Measurements from ENCODE around the gene MXRA8.

MXRA8 gene

DNA sequence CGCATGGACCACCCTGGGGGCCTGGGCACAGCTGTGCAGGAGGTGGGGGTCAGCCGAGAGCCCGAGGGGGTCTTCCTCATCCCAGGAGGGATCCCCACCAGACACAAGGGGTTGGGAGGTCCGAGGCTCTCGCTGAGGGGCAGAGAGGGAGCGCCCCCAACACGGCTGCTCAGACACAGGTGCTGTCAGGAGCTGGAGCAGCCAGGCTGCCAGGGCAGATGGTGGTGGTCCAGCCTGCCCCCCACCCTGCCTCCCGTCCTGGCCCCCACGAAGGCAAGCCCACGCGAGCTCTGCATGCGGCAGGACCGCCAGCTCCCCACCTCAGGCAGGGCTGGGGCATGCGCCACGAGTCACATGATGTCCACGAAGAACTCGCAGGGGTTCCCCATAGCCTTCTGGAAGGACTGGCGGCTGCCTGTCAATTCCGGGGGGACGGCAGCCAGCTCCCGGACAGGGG is 22.5 kb downstream of the MXRA8 start:
- DNase-seq (ENCODE audit: low read depth in 2 of 2): no peak

DNA sequence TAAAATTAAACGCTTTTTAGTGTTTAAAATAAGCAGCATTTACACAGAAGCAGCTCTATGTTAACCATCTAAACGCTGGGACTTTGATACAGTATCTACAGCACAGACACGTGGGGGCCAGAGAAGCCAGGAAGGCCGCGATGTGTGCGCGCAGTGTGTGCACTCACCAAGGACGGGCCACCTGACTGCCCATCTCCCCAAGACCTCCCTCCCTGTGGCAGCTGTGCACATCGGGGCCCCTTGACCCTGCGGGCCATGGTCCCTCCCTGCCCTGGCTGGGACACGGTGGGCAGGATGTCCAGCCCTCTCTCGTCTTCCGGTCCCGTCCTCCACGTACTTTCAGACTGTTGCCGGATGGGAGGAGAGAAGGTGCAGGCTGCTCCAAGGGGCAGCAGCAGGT is 23.1 kb downstream of the MXRA8 start:
- DNase-seq (ENCODE audit: low read depth in 2 of 2): no peak

DNA sequence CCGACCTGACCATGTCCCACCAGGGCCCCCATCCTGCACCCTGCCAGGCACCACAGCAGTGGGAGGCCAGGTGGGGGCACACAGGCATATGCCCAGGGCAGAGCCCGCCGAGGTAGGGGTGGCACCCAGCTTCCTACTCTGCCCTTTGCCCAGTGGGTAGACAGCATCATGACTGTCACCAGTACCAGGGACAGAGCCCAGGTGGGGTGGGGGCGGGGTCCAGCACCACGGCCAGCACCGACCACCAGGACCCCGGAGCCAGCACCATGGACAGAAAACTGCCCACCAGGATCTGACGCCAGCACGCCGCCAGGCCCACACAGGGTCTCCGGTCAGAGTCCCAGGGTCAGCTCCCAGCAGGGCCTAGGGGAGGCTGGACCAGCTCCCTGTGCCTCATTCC is 23.5 kb downstream of the MXRA8 start:
- DNase-seq (ENCODE audit: low read depth in 2 of 2): no peak

DNA sequence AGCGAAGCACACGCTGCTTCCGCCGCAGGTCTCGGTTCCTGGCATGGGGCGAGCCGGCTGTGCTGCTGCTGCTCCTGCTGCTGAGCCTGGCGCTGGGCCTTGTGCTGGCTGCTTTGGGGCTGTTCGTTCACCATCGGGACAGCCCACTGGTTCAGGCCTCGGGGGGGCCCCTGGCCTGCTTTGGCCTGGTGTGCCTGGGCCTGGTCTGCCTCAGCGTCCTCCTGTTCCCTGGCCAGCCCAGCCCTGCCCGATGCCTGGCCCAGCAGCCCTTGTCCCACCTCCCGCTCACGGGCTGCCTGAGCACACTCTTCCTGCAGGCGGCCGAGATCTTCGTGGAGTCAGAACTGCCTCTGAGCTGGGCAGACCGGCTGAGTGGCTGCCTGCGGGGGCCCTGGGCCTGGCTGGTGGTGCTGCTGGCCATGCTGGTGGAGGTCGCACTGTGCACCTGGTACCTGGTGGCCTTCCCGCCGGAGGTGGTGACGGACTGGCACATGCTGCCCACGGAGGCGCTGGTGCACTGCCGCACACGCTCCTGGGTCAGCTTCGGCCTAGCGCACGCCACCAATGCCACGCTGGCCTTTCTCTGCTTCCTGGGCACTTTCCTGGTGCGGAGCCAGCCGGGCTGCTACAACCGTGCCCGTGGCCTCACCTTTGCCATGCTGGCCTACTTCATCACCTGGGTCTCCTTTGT is 24.7 kb downstream of the MXRA8 start:
- DNase-seq (ENCODE audit: low read depth in 2 of 2): no peak

DNA sequence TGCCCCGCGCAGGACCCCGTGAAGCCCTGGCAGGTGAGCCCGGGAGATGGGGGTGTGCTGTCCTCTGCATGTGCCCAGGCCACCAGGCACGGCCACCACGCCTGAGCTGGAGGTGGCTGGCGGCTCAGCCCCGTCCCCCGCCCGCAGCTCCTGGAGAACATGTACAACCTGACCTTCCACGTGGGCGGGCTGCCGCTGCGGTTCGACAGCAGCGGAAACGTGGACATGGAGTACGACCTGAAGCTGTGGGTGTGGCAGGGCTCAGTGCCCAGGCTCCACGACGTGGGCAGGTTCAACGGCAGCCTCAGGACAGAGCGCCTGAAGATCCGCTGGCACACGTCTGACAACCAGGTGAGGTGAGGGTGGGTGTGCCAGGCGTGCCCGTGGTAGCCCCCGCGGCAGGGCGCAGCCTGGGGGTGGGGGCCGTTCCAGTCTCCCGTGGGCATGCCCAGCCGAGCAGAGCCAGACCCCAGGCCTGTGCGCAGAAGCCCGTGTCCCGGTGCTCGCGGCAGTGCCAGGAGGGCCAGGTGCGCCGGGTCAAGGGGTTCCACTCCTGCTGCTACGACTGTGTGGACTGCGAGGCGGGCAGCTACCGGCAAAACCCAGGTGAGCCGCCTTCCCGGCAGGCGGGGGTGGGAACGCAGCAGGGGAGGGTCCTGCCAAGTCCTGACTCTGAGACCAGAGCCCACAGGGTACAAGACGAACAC is 25.4 kb downstream of the MXRA8 start:
- no peak for DNase-seq (ENCODE audit: low read depth in 2 of 2)

DNA sequence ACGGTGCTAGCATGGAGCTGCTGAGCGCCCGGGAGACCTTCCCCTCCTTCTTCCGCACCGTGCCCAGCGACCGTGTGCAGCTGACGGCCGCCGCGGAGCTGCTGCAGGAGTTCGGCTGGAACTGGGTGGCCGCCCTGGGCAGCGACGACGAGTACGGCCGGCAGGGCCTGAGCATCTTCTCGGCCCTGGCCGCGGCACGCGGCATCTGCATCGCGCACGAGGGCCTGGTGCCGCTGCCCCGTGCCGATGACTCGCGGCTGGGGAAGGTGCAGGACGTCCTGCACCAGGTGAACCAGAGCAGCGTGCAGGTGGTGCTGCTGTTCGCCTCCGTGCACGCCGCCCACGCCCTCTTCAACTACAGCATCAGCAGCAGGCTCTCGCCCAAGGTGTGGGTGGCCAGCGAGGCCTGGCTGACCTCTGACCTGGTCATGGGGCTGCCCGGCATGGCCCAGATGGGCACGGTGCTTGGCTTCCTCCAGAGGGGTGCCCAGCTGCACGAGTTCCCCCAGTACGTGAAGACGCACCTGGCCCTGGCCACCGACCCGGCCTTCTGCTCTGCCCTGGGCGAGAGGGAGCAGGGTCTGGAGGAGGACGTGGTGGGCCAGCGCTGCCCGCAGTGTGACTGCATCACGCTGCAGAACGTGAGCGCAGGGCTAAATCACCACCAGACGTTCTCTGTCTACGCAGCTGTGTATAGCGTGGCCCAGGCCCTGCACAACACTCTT is 26.2 kb downstream of the MXRA8 start:
- no peak for DNase-seq (ENCODE audit: low read depth in 2 of 2)

DNA sequence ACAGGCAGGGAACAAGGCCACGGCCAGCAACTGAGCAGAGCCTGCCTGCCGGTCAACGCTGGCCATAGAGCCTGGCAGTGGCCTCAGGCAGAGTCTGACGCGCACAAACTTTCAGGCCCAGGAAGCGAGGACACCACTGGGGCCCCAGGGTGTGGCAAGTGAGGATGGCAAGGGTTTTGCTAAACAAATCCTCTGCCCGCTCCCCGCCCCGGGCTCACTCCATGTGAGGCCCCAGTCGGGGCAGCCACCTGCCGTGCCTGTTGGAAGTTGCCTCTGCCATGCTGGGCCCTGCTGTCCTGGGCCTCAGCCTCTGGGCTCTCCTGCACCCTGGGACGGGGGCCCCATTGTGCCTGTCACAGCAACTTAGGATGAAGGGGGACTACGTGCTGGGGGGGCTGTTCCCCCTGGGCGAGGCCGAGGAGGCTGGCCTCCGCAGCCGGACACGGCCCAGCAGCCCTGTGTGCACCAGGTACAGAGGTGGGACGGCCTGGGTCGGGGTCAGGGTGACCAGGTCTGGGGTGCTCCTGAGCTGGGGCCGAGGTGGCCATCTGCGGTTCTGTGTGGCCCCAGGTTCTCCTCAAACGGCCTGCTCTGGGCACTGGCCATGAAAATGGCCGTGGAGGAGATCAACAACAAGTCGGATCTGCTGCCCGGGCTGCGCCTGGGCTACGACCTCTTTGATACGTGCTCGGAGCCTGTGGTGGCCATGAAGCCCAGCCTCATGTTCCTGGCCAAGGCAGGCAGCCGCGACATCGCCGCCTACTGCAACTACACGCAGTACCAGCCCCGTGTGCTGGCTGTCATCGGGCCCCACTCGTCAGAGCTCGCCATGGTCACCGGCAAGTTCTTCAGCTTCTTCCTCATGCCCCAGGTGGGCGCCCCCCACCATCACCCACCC is 27.0 kb downstream of the MXRA8 start, which contains the start of gene TAS1R3:
TSS of gene TAS1R3 (plus strand) at position 213 of the 898 bp plus-strand sequence. CDS start at position 279, 66 bp downstream.
- DNase-seq (ENCODE audit: low read depth in 2 of 2): no peak

DNA sequence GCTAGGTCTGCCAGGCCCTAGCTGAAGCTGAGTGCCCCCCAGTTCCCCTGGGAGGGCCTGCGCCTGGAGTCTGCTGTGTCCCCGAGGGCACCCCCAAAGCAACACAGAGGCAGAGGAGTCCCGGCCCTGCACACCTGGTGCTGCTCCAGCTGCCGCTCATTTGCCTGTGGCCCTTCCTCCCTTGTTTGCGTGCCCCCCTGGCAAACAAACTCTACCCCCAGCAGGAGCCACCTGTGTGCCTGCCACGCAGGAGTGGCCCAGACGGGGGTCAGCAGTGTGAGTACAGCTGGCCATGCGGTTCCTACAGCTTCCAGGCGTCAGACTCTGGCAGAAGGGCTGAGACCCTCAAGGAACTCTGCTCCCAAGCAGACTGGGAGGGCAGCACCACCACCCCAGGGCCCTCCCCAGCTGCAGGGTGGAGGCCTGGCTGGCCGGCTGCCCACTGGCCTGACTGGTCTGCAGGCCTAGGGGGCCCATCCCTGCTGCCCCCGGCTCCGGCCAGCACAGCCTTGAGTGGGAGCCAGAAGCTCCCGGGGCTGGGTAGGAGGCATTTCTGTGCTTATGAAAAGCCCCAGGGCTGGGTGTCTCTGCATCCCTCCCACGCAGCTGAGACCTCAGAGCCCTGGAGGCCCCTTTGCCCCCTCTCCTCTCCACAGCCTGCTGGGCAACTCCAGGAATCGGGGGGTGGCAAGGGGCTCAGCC is 27.8 kb downstream of the MXRA8 start:
- DNase-seq (ENCODE audit: low read depth in 2 of 2): no peak

DNA sequence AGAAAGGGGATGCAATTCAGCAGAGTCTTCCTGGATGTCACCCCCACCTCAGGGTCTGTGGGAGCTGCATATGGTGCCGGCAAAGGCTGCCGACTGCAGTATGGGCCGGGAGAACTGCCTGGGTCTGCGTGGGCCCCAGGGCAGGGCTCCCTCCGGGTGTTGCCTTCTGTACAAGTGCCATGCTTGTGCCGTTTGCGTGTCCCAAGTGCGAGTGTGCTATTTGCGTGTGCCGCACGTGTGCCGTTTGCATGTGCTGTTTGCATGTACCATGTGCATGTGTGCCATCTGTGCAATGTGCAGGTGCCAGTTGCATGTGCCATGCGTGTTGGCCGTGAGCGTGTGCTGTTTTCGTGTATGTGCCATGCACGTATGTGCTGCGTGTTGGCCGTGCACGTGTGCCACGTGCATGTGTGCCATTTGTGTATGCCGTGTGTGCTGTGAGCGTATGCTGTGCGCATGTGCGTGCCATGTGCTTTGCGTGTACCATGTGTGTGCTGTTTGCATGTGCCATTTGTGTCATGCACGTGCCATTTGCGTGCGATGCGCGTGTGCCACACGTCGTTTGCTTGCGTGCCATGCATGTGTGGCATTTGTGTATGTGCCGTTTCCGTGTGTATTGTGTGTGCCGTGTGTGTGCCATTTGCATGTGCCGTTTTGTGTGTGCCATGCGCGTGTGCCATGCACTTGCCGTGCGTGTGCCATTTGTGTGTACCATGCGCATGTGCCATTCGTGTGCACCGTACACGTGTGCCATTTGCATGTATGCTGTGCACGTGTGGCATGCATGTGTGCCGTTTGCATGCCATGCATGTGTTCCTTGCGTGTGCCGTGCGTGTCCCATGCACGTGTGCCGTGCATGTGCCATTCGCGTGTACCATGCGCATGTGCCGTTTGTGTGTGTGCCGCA is 28.8 kb downstream of the MXRA8 start:
- no peak for DNase-seq (ENCODE audit: low read depth in 2 of 2)

DNA sequence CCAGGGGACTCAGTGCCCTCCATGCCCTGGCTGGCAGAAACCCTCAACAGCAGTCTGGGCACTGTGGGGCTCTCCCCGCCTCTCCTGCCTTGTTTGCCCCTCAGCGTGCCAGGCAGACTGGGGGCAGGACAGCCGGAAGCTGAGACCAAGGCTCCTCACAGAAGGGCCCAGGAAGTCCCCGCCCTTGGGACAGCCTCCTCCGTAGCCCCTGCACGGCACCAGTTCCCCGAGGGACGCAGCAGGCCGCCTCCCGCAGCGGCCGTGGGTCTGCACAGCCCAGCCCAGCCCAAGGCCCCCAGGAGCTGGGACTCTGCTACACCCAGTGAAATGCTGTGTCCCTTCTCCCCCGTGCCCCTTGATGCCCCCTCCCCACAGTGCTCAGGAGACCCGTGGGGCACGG is 30.1 kb downstream of the MXRA8 start:
- no peak for DNase-seq (ENCODE audit: low read depth in 2 of 2)

DNA sequence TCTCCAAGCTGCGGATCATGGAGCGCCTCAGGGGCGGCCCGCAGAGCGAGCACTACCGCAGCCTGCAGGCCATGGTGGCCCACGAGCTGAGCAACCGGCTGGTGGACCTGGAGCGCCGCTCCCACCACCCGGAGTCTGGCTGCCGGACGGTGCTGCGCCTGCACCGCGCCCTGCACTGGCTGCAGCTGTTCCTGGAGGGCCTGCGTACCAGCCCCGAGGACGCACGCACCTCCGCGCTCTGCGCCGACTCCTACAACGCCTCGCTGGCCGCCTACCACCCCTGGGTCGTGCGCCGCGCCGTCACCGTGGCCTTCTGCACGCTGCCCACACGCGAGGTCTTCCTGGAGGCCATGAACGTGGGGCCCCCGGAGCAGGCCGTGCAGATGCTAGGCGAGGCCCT is 31.1 kb downstream of the MXRA8 start:
- no peak for DNase-seq (ENCODE audit: low read depth in 2 of 2)

DNA sequence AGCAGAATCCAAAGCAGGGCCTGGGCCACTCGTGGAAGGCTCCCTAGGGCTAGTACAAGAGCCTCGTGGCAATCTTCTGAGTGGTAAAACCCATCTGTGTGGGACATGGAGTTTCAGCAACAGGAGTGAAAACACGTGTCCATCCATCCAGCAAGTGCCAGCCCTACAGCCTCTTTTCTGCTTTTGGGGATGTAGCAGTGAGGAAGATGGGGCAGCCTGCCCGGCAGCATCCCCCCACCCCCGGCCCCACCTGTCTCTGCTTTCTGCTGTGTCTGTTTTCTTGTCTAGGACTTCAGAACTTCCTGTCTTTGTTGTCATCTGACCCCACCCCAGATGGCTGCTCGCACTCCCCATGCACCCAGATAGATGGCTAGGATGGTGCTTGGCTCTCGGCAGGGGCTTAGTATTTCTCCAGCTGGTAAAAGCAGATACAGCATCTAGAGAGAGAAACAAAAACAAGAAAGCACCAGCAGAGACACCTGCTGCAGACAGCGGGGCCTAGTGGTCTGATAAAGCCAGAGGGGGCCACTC is 32.2 kb downstream of the MXRA8 start:
- DNase-seq (ENCODE audit: low read depth in 2 of 2): no peak

DNA sequence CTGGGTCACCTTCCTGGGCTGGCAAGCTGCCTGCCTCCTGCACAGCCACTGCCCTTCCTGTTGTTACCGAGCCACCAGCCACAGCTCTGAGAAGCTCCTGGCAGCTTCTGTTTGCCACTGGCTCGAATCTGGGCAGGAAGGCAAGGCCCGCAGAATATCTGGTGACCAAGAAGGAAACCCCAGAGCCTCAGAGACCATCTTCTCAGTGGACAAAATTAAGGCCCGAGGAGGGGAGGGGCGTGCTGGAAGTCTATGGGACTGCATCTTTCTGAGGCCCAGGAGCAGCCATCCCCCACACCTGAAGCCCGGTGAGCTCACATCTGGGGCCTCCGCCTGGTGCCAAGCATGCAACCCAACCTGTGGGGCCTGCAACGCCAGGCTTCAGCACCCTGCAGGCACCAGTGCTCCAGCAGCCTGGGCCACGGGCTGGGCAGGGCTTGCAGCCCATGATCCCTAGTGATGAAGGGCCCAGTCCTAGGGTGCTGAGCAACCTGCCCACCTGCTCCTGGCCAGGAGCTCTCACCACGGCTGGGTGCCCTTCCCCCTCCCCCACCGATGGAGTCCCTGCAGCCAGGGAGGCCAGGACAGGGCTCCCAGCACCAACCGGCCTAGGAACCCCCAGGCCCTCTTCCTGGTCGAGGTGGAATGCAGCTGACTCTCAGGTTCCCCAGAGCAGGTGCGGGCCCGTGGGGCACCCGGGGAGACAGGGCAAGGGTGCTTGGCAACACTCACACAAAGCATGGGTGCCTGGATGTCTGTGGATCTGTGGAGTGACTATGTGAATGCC is 32.9 kb downstream of the MXRA8 start:
- DNase-seq (ENCODE audit: low read depth in 2 of 2): no peak

DNA sequence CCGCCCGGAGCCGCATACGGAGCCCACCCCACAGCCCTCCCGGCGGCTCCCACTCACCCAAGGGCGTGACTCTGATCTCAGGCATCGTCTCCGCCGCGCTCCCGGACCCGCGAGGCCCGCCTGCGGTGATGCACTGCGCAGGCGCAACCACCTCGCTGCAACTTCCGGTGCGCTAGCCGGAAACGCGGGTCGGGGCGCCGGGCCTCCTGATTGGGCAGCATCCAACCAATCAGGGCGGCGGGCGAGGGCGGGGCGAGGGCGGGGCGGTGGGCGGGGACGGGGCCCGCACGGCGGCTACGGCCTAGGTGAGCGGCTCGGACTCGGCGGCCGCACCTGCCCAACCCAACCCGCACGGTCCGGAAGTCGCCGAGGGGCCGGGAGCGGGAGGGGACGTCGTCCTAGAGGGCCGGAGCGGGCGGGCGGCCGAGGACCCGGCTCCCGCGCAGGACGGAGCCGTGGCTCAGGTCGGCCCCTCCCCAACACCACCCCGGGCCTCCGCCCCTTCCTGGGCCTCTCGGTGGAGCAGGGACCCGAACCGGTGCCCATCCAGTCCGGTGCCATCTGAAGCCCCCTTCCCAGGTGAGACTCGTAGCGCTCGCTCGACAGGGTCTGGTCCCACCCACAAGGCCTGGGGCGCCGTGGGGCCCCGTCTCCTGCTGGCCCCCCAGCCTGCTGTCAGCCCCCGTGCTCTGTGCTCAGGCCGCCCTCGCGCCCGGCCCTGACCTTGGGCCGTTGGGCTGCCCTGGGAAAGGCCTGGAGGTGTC is 33.6 kb downstream of the MXRA8 start, which contains the start of the genes CPTP and INTS11:
TSS of gene CPTP (plus strand) at position 279 of the 764 bp plus-strand sequence. CDS start 2,109 bp downstream, outside the sequence.
TSS of gene INTS11 (minus strand) at position 137 of the 764 bp plus-strand sequence. CDS start at position 85, 52 bp downstream.
- DNase-seq (ENCODE audit: low read depth in 2 of 2): peak; percentile 93 to 96

DNA sequence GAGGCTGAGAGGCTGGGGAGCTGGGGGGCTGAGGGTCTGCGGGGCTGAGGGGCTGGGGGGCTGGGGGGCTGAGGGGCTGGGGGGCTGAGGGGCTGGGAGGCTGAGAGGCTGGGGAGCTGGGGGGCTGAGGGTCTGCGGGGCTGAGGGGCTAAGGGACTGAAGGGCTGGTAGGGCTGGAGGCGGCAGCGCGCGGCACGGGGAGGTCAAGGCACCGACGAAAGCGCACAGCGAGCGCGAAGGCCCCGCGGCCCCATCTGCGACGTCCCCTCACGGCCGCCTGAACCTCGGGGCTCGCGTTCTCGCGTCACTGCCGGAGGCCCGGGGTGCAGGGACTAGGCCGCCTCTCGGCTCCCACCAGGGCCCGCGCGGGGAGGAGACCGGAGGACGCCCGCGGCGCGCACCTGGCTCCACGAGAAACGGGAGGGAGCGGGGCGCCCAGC is 34.3 kb downstream of the MXRA8 start:
- no peak for DNase-seq (ENCODE audit: low read depth in 2 of 2)

DNA sequence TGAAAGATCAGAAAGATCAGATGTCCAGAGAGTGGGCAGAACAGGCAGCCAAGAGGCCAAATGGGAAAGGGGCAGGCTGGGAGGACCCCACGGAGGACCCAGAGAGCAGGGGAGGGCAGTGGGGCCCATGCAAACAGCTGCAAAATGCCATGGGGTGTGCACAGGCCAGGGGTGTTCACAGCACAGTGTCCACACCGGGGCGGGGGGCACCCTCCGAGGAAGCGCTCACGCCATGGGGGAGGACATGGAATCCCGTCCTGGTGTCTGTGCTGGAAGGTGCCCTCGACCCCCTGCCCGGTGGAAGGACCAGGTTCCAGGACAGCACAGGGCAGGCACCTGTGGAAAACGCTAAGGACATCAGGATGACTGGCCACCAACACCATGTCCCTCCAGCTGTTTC is 35.4 kb downstream of the MXRA8 start:
- no peak for DNase-seq (ENCODE audit: low read depth in 2 of 2)

DNA sequence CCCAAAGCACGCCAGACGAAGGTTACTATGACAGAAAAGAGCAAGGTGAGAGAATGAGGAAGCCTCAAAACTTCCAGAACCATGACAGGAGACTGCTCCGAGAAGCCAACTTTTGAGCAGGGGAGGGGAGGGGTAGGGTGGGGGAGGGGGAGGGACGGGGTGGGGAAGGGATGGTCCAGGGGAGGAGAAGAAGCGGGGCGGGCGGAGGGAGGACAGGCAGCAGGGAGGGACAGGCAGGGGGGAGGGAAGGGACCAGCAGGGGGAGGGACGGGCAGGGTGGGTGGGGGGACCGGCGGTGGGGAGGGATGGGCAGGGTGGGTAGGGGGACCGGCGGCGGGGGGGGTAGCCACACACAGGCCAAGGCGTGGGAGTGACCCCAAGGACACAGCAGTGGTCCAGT is 35.9 kb downstream of the MXRA8 start:
- DNase-seq (ENCODE audit: low read depth in 2 of 2): no peak

DNA sequence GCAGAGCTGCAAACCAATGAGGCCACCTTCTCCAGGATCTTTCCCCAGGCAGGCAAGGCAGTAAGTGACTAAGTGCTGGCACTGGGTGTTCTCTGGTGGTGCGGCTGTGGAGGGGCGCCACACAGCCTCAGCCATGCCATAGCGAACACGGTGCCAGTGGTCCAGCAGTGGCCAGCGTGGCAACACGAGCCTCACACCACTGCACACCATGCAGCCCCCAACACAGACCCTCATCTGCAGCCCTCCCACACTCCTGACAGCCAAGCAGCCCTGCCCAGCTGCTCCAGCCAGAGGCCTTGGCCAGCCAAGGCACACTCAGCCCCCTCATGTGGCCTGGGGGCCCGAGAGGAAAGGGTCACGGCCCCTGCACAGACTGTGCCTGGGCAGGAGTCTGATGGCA is 36.9 kb downstream of the MXRA8 start:
- DNase-seq (ENCODE audit: low read depth in 2 of 2): no peak
